H1 (cell line): Measurements from ENCODE around the gene TMEM269. TPM values are rescaled to one million over a fixed set of nuclear protein-coding genes. Genes with fewer than 3 reads are reported as not detected.

Source experiments
- EP300 ChIP-seq, 2 experiments: IDR thresholded peaks; 1 replicate in 1 of 2; 2 replicates in 1 of 2; pipeline ENCODE4 v1.6.1; 2011 to 2012; ENCODE audit warnings: low read depth in 2 of 2, low read length in 2 of 2, mild to moderate bottlenecking in 2 of 2, borderline replicate concordance in 1 of 2, inconsistent platforms in 1 of 2, moderate library complexity in 1 of 2
- GABPA ChIP-seq: IDR thresholded peaks from 2 replicates; pipeline ENCODE4 v1.6.1; 2011; ENCODE audit warnings: mild to moderate bottlenecking, low read length, moderate library complexity, borderline replicate concordance; ENCODE audit not compliant: insufficient read depth
- SAP30 ChIP-seq: fragments of 300-600 bp; sonication (generic); IDR thresholded peaks from 2 replicates; pipeline ENCODE4 v1.7.1; 2012; ENCODE audit warnings: low read length, moderate library complexity, mild to moderate bottlenecking, inconsistent platforms; ENCODE audit not compliant: insufficient read depth, insufficient replicate concordance
- SP4 ChIP-seq: IDR thresholded peaks from 2 replicates; pipeline ENCODE4 v1.6.1; 2012; ENCODE audit warnings: low read length, inconsistent platforms
- polyA plus RNA-seq, 7 experiments: library from polyadenylated mRNA; depleted of rRNA in 3 of 7; stranded (reverse) in 5 of 7; unstranded in 2 of 7; fragments of >200 nt in 5 of 7; fragments of 200-250 nt in 2 of 7; gene quantifications; 1 replicate in 5 of 7; 2 replicates in 1 of 7; 4 replicates in 1 of 7; pipeline versions ENCODE4 v1.2.1 to v1.2.3, GENCODE V29; 2011 to 2013; ENCODE audit warnings: missing spikeins in 2 of 7, mixed read lengths in 2 of 7
- total RNA-seq: library from RNA; stranded (reverse); fragmentation: NEBNext Ultra II Directional; extraction: Animal tissue kit (Norgen Biotek cat#: 25700); gene quantifications from 2 replicates; pipeline ENCODE4 v1.2.1, GENCODE V29; 2021

Gene TMEM269
- total and polyA plus RNA-seq, 2 of the 8 experiments (the other 6 are each of a cell fraction or from before 2014, with no cell fraction given) = 0.14 to 0.35 TPM

DNA sequence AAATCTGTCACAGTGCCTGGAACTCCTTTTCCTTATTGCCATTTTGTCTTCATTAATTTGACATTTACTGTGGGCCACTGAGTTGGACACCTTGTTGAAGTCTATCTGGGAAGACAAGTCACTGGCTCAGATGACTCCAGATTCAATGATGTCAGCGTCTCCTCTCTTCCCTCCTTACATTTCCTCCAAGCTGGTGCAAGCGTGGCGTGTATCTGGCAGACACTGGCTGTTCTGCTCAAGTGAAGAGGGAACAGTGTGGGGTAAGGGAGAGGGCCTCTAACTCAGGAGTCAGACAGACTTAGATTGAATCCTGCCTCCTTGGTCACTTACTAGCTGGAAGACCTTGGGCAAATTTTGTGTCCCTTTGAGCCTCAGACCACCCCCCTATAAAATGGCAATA is 52.9 kb downstream of the TMEM269 start (continued):
- TF ChIP-seq SAP30 = no peak
- no peak for TF ChIP-seq SP4
- no peak for TF ChIP-seq EP300 (IDR thresholded peaks at IDR 0.05; ENCODE audit: borderline replicate concordance in 1 of 2, low read depth in 2 of 2, low read length in 2 of 2)
- TF ChIP-seq GABPA = no peak
